ENCODE results near the gene ACP7. TPM values are rescaled to one million over a fixed set of nuclear protein-coding genes. Genes with fewer than 3 reads are reported as not detected.

The ACP7 gene
- total and polyA plus RNA-seq, 2 donors (not counting 1 experiment from before 2014, with no cell fraction given): not detected

DNA sequence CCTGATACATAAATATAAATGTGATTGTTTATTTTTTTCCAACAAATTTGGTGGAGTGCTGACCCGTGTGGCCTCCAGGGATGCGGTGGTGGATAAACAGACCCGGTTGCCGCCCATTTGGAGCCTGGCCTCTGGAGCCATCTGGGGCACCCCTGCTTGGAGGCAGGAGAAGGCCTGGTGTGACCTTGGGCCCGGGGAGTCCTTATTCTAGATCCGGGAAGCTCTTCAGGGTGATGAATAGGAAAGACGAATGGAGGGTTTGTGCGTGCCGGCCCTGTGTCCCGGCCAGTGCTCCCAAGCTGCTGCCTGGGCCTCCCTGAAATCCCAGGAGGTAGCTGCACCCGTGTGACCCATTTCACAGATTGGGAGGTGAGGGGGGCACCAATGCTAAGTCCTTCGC is 53.0 kb downstream of the ACP7 start:
- Histone ChIP-seq H3K4me1 (ENCODE audit: control insufficient read depth, extremely low read depth, insufficient read depth, low read length) (no peaks in the 10 kb centered on the region), H3K4me2 (ENCODE audit: extremely low read depth, insufficient read depth, low read length) (no peak overlapping the region), H3K36me3 (ENCODE audit: control insufficient read depth, insufficient read depth, low read length) (no peaks in the 10 kb centered on the region), H3K9ac (ENCODE audit: insufficient read depth, low read length) (no peak overlapping the region), H3K9me3 (ENCODE audit: control insufficient read depth, insufficient read depth, low read depth, low read length) (no peaks in the 10 kb centered on the region), H3K27ac (ENCODE audit: insufficient read depth, low read length) (no peak overlapping the region), H3K4me3 (replicated peaks in 1 of 4; ENCODE audit: control extremely low read depth in 1 of 4, insufficient read depth in 1 of 4, low read depth in 3 of 4, low read length in 4 of 4) (no peak overlapping the region), H3K79me2 (ENCODE audit: control insufficient read depth, insufficient read depth, low read length) (peaks cover 66% of the 10 kb centered on the region), H3K27me3 (ENCODE audit: control insufficient read depth, insufficient read depth, low read length) (no peaks in the 10 kb centered on the region), H2AFZ (ENCODE audit: low read length) (no peak overlapping the region), H4K20me1 (ENCODE audit: control insufficient read depth, extremely low read depth, insufficient read depth, low read length) (no peaks in the 10 kb centered on the region)
- TF ChIP-seq EZH2 (IDR thresholded peaks at IDR 0.05; ENCODE audit: low read length, missing control alignments): no peak
- TF ChIP-seq, protein P1, sequence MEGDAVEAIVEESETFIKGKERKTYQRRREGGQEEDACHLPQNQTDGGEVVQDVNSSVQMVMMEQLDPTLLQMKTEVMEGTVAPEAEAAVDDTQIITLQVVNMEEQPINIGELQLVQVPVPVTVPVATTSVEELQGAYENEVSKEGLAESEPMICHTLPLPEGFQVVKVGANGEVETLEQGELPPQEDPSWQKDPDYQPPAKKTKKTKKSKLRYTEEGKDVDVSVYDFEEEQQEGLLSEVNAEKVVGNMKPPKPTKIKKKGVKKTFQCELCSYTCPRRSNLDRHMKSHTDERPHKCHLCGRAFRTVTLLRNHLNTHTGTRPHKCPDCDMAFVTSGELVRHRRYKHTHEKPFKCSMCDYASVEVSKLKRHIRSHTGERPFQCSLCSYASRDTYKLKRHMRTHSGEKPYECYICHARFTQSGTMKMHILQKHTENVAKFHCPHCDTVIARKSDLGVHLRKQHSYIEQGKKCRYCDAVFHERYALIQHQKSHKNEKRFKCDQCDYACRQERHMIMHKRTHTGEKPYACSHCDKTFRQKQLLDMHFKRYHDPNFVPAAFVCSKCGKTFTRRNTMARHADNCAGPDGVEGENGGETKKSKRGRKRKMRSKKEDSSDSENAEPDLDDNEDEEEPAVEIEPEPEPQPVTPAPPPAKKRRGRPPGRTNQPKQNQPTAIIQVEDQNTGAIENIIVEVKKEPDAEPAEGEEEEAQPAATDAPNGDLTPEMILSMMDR (conservative IDR thresholded peaks at IDR 0.05 in 1 of 2, IDR thresholded peaks at IDR 0.05 in 1 of 2; ENCODE audit: low read depth in 1 of 2, low read length in 2 of 2): no peak
- DNase-seq (ENCODE audit: low read depth in 2 of 2): no peak

DNA sequence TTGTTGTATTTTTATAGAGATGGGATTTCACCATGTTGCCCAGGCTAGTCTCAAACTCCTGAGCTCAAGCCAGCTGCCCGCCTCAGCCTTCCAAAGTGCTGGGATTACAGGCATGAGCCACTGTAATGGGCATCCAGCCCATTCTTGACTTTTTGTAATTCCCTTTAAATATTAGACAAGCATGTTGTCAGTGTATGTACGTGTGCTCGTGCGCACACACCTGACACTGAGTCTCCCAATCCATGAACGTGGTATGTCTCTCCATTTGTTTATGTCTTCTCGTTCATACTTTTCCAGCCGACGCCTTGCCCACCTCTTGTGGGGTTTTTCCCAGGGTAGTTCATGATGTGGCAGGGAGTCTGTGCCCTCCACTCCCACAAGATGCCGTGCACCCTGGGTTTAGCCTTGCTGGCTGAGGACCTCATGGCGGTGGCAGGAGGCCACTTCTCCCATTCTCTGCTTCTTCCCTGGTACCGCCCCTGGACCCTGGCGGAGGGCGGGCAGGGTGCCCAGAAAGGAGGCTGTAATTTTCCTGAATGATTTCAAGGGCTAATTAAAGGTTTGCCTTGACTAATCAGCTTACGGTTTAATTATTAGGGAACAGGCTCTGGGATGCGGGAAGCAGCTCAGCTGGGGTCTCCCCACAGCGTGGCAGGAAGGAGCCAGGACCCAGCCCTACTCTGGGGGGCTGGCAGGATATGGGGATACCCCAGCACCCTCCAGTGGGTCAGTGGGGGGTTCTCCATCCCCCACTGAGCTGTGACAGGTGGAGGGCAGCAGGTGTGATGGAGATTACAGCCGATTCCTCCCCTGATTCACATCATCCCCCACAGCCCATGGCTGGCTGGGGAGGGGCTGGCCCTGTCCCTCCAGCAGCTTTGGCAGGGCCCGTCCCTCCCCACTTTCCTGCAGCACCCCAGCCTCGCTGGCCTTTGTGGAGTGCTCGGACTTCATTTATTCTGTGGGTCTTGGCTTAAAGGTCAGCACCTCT is 54.3 kb downstream of the ACP7 start:
- Histone ChIP-seq H4K20me1 (ENCODE audit: control insufficient read depth, extremely low read depth, insufficient read depth, low read length) (no peaks in the 10 kb centered on the region), H3K4me2 (ENCODE audit: extremely low read depth, insufficient read depth, low read length) (no peak overlapping the region), H3K27me3 (ENCODE audit: control insufficient read depth, insufficient read depth, low read length) (no peaks in the 10 kb centered on the region), H3K4me3 (replicated peaks in 1 of 4; ENCODE audit: control extremely low read depth in 1 of 4, insufficient read depth in 1 of 4, low read depth in 3 of 4, low read length in 4 of 4) (no peak overlapping the region), H3K27ac (ENCODE audit: insufficient read depth, low read length) (no peak overlapping the region), H3K36me3 (ENCODE audit: control insufficient read depth, insufficient read depth, low read length) (no peaks in the 10 kb centered on the region), H2AFZ (ENCODE audit: low read length) (no peak overlapping the region), H3K79me2 (ENCODE audit: control insufficient read depth, insufficient read depth, low read length) (peaks cover 59% of the 10 kb centered on the region), H3K9me3 (ENCODE audit: control insufficient read depth, insufficient read depth, low read depth, low read length) (no peaks in the 10 kb centered on the region), H3K4me1 (ENCODE audit: control insufficient read depth, extremely low read depth, insufficient read depth, low read length) (no peaks in the 10 kb centered on the region), H3K9ac (ENCODE audit: insufficient read depth, low read length) (no peak overlapping the region)
- TF ChIP-seq, protein P1 (conservative IDR thresholded peaks at IDR 0.05 in 1 of 2, IDR thresholded peaks at IDR 0.05 in 1 of 2; ENCODE audit: low read depth in 1 of 2, low read length in 2 of 2): no peak
- no peak for TF ChIP-seq EZH2 (IDR thresholded peaks at IDR 0.05; ENCODE audit: low read length, missing control alignments)
- DNase-seq (ENCODE audit: low read depth in 2 of 2): no peak

DNA sequence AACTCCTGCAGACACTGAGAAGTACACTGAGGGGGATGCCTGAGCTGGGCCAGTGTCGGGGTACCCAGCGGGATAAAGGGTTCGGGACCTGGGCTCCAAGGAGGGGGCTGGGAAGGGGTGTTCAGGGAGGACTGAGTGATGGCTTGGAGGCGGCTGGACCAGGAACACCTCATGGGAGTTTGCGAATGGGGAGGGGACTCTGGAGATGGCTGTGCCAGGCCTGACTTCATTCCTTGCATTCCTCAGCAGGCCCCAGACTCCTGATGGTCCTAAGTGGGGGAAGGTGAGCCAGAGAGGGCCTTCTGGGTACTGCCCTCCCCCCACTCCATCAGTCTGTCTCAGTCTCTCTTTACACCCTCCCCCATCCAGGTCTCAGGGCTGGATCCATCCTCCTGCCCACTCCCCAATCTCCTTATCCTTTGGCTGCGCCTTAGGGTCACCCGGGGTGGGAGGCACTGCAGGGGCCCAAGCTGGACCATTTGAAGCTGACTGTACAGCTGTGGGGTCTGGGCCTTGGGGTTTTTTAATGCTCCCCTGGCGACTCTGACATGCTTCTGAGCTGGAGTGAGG is 55.2 kb downstream of the ACP7 start:
- no peak overlapping the region for H2AFZ ChIP-seq (ENCODE audit: low read length)
- peak in 1 of 2 donors; percentile 42 for DNase-seq (ENCODE audit: low read depth in 2 of 2)
- H3K27ac ChIP-seq (ENCODE audit: insufficient read depth, low read length): no peak overlapping the region
- no peaks in the 10 kb centered on the region for H3K4me1 ChIP-seq (ENCODE audit: control insufficient read depth, extremely low read depth, insufficient read depth, low read length)
- H3K9me3 ChIP-seq (ENCODE audit: control insufficient read depth, insufficient read depth, low read depth, low read length): no peaks in the 10 kb centered on the region
- no peaks in the 10 kb centered on the region for H4K20me1 ChIP-seq (ENCODE audit: control insufficient read depth, extremely low read depth, insufficient read depth, low read length)
- peaks cover 58% of the 10 kb centered on the region for H3K79me2 ChIP-seq (ENCODE audit: control insufficient read depth, insufficient read depth, low read length)
- H3K4me2 ChIP-seq (ENCODE audit: extremely low read depth, insufficient read depth, low read length): no peak overlapping the region
- no peak for TF ChIP-seq EZH2 (IDR thresholded peaks at IDR 0.05; ENCODE audit: low read length, missing control alignments)
- TF ChIP-seq, protein P1 (conservative IDR thresholded peaks at IDR 0.05 in 1 of 2, IDR thresholded peaks at IDR 0.05 in 1 of 2; ENCODE audit: low read depth in 1 of 2, low read length in 2 of 2): no peak
- H3K9ac ChIP-seq (ENCODE audit: insufficient read depth, low read length): no peak overlapping the region
- H3K4me3 ChIP-seq (replicated peaks in 1 of 4; ENCODE audit: control extremely low read depth in 1 of 4, insufficient read depth in 1 of 4, low read depth in 3 of 4, low read length in 4 of 4): no peak overlapping the region
- H3K36me3 ChIP-seq (ENCODE audit: control insufficient read depth, insufficient read depth, low read length): no peaks in the 10 kb centered on the region
- H3K27me3 ChIP-seq (ENCODE audit: control insufficient read depth, insufficient read depth, low read length): no peaks in the 10 kb centered on the region

All from fibroblast of lung (primary cell).